NCI-H82 treated with DMSO at 0.1 percent for 48 hours (cell line): ENCODE results near the gene HDAC4.

Source experiments
- DNase-seq: peaks from one replicate; lab custom pipeline; 2025; ENCODE audit not compliant: unreplicated experiment; lab: John Stamatoyannopoulos, UW

Gene HDAC4

DNA sequence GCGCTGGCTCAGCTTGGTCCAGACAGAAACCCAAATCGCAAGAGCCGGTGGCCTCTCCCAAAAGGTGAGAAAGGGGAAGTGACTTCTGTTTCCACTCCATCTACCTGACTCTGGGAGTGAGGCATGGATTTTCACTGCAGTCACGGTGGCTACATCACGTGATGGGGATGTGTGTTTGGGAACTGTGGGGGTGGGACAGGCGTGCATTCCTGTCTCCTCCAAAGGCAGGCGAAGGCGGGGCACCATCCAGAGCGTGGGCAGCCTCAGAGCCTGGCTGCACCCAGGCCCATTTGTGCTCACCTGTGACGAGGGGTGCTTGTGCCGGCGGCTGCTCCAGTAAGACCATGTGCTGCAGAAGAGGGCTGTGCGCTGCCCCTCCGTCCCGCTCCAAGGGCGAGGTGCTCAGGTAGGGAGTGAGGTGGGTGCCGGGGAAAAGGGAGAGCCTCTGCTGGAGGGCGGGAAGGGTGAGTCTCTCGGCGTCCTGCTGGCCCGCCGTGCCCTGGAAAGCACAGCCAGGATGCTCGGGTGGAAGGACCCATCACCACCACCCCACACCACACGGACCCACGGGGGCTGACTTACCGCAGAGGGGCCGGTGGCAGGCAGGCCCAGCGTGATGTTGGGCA, 266.8 kb downstream of the HDAC4 start:
- DNase-seq: no peak

DNA sequence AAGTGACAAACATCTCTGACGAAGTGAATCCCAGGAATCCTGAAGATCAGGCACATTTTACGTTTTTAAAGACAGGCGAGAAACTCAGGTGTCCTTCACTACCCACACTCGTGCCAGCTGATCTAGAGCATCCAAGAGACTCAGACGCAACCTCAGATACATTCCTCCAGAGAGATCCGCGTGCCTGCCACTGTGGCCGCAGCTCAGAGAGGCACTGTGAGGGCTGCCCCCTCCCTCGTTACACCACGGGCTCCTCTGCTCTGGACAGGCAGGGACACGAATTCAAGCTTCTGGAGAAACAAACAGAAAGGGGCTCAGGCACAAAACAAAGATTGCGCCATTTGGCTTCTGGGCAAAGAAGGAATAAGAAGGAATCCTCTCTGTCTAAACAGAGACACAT, 268.0 kb downstream of the HDAC4 start:
- no peak for DNase-seq

DNA sequence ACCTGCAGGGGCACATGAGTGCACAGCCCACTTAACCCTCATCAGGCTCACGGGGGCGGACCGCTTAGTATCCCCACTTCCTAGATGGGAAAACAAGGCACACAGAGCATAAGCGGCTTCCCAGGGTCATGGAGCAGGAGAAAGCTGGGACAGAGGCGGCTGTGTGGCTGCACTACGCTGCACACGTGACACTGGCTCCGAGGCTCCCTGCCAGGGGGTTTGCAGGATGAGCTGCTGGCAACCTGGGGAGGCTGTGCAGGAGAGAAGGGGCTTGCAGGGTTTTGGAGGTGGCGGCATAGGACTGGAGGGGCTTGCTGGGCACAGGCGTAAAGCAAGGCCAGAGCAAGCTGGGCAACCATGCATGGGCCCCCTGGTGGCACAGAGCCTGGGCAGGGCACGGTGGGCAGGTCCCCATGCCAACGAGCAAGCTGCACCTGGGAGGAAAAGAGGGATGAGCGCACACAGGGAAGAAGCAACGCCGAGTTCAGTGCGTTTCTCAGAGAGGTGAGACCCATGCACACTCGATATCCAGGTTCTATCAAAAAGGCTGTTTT, 268.6 kb downstream of the HDAC4 start:
- DNase-seq: no peak

DNA sequence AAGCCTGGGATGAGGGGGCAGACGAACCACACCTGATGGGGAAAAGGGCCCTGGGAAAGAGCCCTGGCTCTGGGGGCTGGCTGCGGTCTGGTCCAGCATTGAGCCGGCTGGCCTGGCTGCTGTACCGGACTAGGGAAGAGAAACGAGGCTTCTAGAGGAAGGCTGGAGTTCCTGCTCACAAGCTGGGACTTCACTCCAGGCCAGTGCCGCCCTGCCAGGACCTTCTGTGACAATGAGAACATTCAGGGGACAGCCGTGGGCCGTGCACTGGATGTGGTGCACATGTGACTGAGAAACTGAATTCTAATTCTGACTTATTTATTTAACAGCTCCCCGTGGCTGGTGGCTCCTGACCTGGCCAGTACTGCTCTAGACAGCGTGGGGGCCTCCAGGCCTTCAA, 269.3 kb downstream of the HDAC4 start:
- no peak for DNase-seq

DNA sequence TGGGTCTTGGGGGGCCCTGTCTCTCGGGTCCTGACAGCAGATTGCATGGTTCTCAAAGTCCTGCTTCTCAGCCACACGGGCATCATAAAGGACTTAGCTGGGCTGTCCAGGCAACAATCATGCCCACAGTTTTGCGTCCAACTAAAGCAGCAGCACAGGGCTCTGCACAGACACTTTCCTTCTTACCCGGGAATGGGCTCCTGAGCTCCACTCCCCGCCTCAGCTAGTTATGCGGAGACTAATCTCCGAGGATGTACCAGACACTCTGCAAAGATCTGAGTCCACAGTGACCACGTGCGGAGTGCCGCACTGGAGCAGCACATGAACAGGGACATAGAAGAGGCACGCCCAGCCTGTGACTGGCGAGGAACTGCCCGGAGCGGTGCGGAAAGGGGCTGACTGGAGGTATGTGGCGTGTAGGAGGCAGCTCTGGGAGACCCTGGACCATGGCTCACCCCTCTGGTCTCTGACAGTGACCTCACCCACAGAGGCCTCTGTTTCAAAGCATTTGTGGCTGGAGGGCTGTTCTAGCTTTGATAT, 270.0 kb downstream of the HDAC4 start:
- no peak for DNase-seq

DNA sequence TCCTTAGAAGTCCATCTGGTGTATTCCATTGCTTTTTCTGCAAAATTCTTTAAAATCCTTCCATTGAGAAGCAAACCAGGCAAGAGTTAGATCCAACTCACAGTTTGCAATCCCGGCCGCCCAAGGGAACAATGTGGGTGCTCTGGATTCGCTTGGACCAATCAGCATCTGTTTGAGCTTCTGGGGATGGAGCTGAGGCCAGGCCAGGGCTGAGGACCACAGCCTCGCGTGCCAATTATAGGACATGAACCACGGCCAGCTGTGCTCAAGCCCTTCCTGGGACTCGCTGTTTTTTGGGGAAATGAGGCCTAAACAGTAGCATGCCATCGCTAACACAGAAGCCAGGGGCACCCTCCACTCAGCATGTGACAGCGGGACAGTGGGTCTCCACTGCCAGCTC, 270.8 kb downstream of the HDAC4 start:
- no peak for DNase-seq

DNA sequence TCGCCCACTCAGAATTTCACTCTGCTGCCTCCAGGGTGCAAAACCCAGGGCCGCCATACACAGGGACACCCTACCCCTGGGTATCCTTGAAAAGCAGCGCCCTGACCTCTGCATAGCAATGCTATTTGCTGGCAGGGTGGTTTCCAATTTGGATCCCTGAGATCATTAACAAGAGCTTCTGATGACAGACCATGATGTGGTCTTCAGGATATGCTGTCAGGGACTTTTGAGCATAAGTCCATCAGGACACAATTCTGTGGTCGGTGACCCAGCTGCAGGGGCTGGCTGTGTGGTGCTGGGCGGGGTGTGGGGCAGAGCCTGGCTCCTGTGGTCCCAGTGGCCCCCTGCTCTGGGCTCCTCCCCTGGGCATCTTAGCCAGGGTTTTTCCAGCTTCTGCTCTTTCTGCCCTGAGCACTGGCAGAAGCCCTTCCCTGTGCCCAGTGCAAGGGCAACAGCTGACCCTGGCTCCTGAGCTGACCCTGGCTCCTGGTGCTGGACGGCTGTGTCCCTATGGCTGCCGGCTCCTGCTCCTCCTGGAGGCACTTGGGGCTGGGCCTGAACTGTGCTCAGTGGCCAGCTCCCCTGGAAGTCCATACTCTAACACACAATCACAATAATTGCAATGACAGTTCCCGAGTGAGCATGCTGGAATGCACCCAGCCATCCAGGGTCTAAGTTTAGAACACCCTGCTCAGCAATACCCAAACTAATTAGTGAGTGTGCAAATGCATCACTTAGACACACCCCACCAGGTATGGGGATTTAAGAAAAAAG, 271.5 kb downstream of the HDAC4 start:
- DNase-seq: no peak

DNA sequence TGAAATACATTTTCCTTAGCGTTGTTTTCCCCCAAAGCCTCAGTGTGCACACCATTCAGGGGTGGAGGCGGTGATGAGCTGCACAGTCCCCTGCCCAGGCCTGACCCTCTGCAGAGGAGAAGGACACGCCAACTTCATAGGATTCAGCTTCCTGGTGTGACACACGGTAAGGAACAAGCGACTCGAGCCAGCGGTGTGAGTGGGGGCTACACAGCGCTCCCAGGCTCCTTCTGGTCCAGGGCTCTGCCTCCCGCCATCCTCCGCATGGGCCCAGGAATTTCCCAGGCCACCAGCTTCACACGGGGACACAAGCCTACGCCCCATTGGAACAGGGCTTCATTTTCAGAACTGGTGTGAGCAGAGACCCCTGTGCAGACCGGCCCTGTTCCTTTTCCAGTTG, 272.1 kb downstream of the HDAC4 start:
- no peak for DNase-seq

DNA sequence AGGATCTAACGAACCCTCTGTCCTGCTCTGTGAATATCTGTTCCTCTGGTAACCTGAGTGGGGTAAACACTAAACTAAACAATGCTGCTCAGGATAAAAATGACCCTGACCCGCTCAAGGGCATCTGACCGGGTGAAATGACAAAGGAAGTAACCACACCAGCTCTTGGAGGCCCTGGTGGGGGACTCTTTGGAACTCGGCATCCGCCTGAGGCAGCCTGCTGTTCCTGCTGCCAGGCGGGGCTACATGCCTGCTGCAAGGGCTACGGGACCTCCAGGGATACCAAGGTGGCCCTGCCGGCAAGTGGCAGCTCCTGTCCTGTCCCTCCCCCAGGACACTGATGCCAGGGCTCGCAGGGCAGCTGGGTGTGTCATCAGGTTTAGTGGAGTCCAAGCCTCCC, 273.3 kb downstream of the HDAC4 start:
- DNase-seq: no peak

DNA sequence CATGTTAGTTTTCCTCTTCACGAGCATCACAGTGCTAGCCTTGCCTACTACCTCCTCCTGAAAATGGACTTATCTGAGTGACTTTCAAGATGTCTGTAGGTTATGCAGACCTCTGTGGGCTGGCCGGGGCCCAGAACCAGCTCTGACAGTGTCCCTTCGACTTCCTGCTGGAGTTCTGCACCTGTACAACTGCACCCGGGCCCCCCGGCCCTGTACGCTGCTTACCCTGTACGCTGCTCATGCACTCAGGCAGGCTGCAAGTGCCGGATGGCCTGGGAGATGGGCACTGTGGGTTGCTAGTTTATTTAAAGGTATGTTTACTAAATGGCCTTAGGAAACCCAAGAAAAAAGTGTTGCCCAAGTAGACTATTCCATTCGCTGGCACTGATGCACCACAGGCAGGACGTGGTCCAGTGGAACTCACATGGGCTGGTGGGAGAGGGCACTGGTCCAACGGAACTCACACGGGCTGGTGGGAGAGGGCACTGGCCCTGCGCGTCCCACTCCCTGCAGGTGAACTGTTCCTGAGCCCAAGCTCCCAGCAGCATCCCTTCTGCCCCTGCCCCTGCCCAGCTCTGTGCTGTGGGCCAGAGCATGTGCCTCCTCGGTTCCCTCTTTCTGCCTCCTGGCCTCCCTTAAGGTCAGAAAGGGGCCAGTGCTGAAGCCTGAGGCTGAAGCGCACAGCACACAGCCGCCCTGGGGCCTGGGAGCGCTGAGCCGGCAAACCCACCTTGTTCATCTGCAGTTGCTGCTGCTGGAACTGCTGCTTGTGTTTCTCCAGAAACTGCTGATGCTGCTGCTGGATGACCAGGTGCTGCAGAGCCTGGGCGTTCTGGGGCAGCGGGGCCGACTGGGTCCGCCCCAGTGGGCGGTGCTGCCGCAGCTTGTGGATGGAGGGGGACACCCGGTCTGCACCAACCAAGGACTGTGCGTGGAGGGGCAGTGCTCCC, 274.8 kb downstream of the HDAC4 start:
- no peak for DNase-seq

DNA sequence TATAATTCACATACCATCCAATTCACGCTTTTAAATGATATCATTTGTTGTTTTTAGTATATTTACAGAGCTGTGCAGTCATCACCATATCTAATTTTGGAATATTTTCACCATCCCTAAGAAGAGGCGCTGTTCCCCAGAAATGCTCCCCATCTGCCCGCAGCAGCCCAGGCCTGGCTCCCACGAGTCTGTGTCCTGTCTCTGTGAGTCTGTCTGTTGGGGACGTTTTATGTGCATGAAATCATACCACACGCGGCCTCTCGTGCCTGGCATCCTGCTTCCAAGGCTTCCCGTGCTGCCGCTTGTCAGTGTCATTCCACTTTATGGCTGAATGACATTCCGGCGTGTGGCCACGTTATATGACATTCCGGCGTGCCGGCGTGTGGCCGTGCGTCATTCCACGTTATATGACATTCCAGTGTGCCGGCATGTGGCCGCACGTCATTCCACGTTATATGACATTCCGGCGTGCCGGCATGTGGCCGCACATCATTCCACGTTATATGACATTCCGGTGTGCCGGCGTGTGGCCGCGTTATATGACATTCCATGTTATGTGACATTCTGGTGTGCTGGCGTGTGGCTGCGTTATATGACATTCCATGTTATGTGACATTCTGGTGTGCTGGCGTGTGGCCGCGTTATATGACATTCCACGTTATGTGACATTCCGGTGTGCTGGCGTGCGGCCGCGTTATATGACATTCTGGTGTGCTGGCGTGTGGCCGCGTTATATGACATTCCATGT, 276.5 kb downstream of the HDAC4 start:
- DNase-seq: no peak

DNA sequence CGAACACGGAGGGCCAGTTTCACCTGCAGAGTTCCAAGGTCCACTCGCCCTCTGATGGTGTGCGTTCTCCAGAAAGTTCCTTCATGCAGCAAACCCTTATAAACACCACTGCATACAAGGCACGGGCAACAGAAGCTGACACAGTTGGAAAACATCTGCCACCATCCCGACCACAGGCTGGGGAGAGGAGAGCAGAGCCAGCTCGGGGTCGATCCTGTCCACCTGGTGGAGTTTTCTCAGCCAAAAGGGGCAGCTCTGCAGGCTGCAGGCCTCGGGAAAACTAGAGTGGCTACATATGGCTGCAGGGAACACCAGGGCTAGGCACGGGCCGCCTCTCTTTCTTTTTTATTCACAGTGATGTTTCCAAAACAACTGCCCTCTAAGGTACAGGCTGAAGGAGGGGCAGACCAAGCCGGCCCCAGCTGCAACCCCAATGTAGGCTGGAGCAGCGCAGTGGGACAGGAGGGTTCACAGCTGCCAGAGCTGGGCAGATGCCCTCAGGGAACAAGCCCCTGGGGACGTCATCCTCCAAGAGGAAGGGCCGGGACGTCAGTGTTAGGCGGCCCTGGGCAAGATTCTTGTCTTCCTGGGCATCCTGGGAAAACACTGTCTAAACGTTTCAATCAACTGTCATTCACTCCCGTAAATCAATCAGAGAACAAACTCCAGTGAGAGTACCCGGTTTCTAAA, 278.3 kb downstream of the HDAC4 start:
- DNase-seq: no peak

DNA sequence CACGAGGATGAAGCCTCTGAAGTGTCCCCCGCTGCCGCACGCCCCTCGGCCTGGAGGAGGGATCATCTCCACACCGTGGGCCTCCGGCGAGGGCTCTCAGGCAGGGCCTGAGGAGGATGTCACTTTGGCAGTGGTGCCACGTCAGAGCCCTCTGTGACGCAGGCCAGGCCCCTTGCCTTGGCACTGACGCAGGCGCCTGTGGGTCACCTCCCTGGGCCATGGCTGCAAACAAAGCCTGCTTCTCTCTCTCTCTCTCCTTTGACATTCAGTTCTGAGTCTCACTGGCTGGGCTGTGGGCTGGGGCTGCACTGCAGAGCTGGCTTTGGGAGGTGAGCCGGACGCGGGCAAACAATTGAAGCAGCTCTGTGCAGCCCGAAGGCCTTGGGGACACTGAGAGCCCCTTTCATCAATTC, 279.2 kb downstream of the HDAC4 start:
- no peak for DNase-seq

DNA sequence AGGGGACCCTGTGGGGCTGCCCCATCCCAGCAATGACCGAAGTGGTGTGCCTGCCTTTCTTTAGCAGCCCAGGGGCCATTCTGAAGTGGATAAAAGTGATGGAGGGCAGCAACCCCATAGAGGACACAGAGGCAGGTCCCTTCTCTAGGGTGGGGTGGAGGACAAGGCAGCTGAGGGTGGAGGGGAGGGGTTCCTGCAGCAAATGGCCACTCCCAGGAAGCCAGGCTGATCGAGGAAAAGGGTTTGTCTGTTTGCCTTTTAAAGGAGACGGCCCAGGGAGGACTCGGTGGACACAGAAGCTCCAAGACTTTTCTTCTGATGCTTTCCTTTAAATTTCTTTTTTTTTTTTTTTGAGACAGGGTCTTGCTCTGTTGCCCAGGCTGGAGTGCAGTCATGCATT, 280.2 kb downstream of the HDAC4 start:
- no peak for DNase-seq

DNA sequence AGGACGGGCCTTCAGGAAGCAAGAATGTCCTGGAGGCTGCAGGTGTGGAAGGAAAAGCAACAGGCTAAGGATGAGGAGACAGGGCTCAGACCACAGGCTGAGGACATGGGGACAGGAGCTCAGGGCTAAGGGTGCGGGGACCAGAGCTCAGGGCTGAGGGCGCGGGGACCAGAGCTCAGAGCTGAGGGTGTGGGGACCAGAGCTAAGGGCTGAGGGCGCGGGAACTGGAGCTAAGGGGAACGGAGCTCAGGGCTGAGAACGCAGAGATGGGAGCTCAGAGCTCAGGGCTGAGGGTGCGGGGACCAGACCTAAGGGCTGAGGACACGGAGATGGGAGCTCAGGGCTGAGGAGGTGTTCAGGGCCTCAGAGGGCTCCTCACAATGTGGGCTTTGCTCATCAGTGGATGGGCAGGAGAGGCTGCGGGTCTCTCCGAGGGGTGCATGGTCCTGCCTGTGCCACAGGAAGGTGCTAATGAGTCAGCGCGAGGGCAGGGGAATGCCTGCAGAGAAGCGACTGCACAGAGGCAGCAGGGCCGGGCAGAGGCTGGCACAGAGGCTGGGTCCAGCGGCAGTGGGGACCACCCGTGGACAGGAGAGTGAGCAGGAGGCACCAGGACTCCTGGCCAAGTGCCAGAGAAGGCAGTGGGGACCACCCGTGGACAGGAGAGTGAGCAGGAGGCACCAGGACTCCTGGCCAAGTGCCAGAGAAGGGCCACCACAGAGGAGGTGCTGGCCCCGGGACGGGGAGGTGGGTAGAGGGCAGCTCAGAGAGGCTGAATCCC, 281.3 kb downstream of the HDAC4 start:
- no peak for DNase-seq

DNA sequence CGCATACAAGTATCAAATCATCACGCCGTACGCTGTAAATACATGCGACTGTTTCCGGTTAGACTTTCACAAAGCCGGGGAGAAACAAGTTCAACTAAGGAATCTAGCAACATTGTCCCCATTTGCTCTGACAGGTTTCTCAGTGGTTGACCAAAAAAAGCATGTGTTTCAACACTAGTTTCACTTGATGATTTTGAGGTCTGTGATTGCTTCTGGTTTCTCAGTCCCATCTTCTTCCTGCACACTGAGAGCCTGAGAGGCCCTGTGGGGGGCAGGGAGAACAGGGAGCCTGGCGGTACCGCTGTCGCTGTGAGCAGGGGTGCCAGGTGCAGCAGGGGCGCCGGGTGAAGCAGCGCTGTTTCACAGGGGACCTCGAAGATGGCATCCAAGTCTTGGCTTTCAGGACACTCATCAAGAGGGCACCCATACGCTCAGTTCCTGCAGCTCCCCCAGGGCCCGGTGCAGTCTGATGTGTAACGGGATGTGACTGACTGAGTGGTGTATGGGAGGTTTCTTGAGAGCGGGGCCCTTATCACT, 282.1 kb downstream of the HDAC4 start:
- DNase-seq: no peak

DNA sequence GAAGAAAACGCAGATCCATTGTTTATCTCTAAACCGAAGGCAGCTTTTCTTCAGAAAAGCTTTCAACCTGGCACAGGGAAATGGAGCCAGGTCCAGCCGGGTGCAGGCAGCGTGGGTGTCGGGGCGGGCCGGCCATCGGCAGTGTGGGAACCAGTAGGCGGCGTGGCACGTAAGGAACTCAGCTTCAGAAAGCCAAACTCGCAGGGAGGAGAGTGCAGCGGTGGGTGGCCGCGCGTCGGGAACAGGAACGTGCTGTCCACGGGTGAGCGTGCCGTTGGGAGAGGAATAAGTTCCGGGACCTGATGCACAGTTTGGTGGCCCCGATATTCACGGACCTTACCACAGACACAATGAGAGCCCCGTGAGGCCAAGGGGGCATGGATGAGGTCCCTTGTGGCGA, 282.6 kb downstream of the HDAC4 start:
- no peak for DNase-seq

DNA sequence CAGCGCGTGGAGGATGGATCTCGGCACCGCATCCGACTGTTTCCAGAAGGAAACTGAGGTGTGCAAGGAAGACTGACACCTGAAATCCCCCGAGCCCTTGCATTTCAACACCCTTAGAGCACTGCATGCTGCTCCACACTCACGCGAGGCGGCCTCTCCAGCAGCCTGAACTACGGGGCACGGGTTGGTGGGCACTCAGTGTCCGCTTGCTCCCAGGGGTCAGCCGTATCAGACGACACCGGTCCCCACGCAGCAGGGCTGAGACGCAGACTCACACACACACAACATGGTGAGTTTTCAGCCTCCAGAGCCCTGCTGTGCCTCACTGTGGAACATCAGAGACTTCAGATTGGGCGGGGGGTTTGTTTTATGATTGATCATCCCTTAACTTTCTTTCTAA, 283.0 kb downstream of the HDAC4 start:
- no peak for DNase-seq
